Endothelial cell of umbilical vein (primary cell): ENCODE data around the gene FEM1C.

Experiments used
- CTCF ChIP-seq, 2 donors: IDR thresholded peaks; 1 replicate in 1 of 2; 2 replicates in 1 of 2; pipeline ENCODE4 v1.5.1; 2011; ENCODE audit warnings: low read length in 2 of 2, mild to moderate bottlenecking in 2 of 2, moderate library complexity in 2 of 2, control low read depth in 1 of 2, inconsistent platforms in 1 of 2, low read depth in 1 of 2; ENCODE audit not compliant: insufficient read depth in 1 of 2; ENCODE audit errors: extremely low read depth in 1 of 2
- EZH2 ChIP-seq: IDR thresholded peaks from 2 replicates; pipeline ENCODE4 v1.6.1; 2012; ENCODE audit warnings: borderline replicate concordance, low read depth, mild to moderate bottlenecking, moderate library complexity, low read length, inconsistent platforms; ENCODE audit not compliant: severe bottlenecking
- FOS ChIP-seq: IDR thresholded peaks from 2 replicates; pipeline ENCODE4 v1.6.1; 2011; ENCODE audit warnings: mild to moderate bottlenecking, low read length, moderate library complexity, borderline replicate concordance; ENCODE audit not compliant: insufficient read depth
- GATA2 ChIP-seq: IDR thresholded peaks from 2 replicates; pipeline ENCODE4 v1.7.0; 2011; ENCODE audit warnings: low read depth, mild to moderate bottlenecking, moderate library complexity, mixed read lengths, low read length; ENCODE audit not compliant: insufficient read length, insufficient read depth
- JUN ChIP-seq: IDR thresholded peaks from 2 replicates; pipeline ENCODE4 v1.6.1; 2011; ENCODE audit warnings: borderline replicate concordance, low read depth; ENCODE audit not compliant: insufficient read length, insufficient read depth
- MYC ChIP-seq: IDR thresholded peaks from one replicate; pipeline ENCODE4 v1.6.1; 2011; ENCODE audit warnings: mild to moderate bottlenecking, low read depth, low read length
- POLR2A ChIP-seq: IDR thresholded peaks from 2 replicates; pipeline ENCODE4 v1.6.1; 2012; ENCODE audit warnings: low read depth, mild to moderate bottlenecking, control low read depth, low read length
- POLR2AphosphoS5 ChIP-seq: IDR thresholded peaks from 2 replicates; pipeline ENCODE4 v1.6.1; 2012; ENCODE audit warnings: low read depth, mild to moderate bottlenecking, control low read depth, low read length, moderate library complexity; ENCODE audit not compliant: insufficient read depth
- TF ChIP-seq, protein P1 (sequence below): IDR thresholded peaks from 2 replicates; pipeline ENCODE4 v1.6.1; 2011; ENCODE audit not compliant: insufficient read depth, insufficient read length

DNA sequence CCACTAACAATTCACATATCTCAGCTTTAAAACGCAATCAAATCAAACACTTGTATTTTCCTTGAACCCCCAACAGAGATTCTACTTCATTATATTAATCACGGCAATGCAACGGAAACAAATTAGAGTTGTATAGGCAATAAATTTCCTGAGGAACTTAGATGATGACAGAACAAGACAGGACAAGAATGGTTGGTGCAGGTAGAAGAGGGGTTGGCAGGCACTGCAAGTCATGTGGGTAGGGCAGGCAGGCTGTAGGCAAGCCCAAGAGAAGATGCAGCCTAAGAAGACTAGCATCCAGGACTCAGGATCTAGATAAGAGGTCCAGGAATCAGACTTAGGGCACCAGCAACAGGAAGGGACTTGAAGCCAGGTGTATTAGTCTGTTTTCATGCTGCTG is 16.6 kb upstream of the FEM1C start:
- no peak for TF ChIP-seq FOS
- TF ChIP-seq CTCF (IDR thresholded peaks at IDR 0.05; ENCODE audit: extremely low read depth in 1 of 2, insufficient read depth in 1 of 2, low read depth in 1 of 2, low read length in 2 of 2) = no peak
- TF ChIP-seq POLR2A = no peak
- TF ChIP-seq POLR2AphosphoS5 = no peak
- no peak for TF ChIP-seq JUN
- TF ChIP-seq, protein P1, sequence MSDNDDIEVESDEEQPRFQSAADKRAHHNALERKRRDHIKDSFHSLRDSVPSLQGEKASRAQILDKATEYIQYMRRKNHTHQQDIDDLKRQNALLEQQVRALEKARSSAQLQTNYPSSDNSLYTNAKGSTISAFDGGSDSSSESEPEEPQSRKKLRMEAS = no peak
- no peak for TF ChIP-seq EZH2
- TF ChIP-seq MYC = no peak
- no peak for TF ChIP-seq GATA2
